Measurements from ENCODE around the gene C4orf36.

DNA sequence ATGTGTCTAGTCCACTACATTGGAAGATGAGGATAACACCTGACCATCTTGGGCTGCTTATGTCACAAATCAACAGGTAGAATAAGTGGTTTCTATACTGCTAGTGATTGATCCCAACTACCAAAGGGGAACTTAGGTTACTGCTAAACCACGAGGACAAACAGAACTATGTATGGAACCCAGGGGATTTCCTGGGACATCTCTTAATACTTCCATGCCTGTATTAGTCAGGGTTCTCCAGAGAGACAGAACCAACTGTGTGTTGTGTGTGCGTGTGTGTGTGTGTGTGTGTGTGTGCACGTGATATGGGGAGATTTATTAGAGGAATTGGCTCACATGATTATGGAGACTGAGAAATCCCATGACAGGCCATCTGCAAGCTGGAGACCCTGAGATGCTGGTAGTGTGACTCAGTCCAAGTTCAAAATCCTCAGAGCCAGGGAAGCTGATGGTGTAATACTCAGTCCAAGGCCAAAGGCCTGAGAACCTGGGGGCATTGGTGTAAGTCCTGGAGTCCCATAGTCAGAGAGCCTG is 26.4 kb upstream of the C4orf36 start:
- TF ChIP-seq, protein P1, sequence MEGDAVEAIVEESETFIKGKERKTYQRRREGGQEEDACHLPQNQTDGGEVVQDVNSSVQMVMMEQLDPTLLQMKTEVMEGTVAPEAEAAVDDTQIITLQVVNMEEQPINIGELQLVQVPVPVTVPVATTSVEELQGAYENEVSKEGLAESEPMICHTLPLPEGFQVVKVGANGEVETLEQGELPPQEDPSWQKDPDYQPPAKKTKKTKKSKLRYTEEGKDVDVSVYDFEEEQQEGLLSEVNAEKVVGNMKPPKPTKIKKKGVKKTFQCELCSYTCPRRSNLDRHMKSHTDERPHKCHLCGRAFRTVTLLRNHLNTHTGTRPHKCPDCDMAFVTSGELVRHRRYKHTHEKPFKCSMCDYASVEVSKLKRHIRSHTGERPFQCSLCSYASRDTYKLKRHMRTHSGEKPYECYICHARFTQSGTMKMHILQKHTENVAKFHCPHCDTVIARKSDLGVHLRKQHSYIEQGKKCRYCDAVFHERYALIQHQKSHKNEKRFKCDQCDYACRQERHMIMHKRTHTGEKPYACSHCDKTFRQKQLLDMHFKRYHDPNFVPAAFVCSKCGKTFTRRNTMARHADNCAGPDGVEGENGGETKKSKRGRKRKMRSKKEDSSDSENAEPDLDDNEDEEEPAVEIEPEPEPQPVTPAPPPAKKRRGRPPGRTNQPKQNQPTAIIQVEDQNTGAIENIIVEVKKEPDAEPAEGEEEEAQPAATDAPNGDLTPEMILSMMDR (IDR thresholded peaks at IDR 0.05) = no peak
- no peak for TF ChIP-seq POLR2A (IDR thresholded peaks at IDR 0.05)

Data from ovary (tissue), 3 donors.